PC-3 (cell line): ENCODE measurements around the gene ACTMAP.

Experiments used
- EZH2phosphoT487 ChIP-seq: fragments of 300-600 bp; sonication (generic); IDR thresholded peaks from 2 replicates; pipeline ENCODE4 v1.6.1; 2018; ENCODE audit warnings: mild to moderate bottlenecking, antibody characterized with exemption, low read length, borderline replicate concordance
- TF ChIP-seq, protein P1 (sequence below): fragments of 300-600 bp; sonication (generic); conservative IDR thresholded peaks from 2 replicates; pipeline ENCODE4 v1.5.1; 2017; ENCODE audit warnings: antibody characterized with exemption, low read depth, mild to moderate bottlenecking, low read length

DNA sequence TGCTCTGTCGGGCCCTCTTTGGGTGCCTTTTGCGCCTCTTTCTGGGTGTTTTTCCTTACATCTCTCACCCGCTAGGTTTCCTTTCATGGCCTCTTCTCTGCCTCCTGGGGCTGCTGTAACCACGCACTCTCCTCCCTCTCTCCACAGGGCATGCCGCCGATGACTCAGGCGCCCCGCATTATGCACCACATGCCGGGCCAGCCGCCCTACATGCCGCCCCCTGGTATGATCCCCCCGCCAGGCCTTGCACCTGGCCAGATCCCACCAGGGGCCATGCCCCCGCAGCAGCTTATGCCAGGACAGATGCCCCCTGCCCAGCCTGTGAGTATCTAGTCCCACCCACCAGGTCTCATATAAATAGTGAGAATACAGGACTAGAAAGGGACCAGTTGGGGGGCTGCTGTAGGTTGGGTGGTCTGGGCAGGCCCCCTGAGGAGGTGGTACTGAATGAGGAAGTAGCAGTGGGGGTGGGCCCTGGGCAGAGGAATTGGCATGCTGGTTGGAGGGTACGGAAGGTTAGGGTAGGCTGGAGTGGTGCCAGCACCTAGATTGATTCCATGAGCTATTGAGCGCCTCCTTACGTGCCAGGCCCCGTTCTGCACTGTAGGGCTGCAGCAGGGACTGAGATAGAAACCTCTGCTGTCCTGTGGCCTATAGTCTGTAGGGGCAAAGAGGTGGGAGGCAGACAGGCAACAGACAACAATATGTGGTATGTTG lies 12.6 kb upstream of the ACTMAP start:
- TF ChIP-seq, protein P1, sequence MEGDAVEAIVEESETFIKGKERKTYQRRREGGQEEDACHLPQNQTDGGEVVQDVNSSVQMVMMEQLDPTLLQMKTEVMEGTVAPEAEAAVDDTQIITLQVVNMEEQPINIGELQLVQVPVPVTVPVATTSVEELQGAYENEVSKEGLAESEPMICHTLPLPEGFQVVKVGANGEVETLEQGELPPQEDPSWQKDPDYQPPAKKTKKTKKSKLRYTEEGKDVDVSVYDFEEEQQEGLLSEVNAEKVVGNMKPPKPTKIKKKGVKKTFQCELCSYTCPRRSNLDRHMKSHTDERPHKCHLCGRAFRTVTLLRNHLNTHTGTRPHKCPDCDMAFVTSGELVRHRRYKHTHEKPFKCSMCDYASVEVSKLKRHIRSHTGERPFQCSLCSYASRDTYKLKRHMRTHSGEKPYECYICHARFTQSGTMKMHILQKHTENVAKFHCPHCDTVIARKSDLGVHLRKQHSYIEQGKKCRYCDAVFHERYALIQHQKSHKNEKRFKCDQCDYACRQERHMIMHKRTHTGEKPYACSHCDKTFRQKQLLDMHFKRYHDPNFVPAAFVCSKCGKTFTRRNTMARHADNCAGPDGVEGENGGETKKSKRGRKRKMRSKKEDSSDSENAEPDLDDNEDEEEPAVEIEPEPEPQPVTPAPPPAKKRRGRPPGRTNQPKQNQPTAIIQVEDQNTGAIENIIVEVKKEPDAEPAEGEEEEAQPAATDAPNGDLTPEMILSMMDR = no peak
- TF ChIP-seq EZH2phosphoT487 = no peak
